Measurements from ENCODE around the gene MGAT4C.

DNA sequence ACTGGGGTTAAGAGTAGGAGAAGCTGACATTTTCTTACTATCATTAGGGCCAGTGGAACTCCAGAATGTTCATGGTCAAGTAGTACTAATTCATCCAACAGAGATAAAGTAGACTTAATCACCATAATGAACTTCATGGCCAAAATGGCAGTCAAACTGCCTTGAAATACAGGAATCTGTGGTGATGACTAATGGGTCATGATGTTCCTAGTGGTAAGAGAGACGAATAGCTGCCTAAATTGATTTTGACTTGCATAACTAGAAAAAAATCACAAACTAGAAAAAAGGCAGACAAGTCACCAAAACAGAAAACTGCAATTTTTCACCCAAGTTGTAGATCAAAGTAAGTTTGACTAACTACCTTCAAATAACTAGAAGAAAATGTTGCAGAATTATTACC lies 138.5 kb downstream of the MGAT4C start:
- no peak for TF ChIP-seq POLR2A (IDR thresholded peaks at IDR 0.05)
- TF ChIP-seq, protein P1, sequence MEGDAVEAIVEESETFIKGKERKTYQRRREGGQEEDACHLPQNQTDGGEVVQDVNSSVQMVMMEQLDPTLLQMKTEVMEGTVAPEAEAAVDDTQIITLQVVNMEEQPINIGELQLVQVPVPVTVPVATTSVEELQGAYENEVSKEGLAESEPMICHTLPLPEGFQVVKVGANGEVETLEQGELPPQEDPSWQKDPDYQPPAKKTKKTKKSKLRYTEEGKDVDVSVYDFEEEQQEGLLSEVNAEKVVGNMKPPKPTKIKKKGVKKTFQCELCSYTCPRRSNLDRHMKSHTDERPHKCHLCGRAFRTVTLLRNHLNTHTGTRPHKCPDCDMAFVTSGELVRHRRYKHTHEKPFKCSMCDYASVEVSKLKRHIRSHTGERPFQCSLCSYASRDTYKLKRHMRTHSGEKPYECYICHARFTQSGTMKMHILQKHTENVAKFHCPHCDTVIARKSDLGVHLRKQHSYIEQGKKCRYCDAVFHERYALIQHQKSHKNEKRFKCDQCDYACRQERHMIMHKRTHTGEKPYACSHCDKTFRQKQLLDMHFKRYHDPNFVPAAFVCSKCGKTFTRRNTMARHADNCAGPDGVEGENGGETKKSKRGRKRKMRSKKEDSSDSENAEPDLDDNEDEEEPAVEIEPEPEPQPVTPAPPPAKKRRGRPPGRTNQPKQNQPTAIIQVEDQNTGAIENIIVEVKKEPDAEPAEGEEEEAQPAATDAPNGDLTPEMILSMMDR (IDR thresholded peaks at IDR 0.05), result no peak

All from adrenal gland (tissue), 5 donors.